ENCODE results near the gene PTPRN2.

Gene PTPRN2

GRCh38 chr7:157634401-157635147 is 953.0 kb downstream of the PTPRN2 start:
- DNase-seq (ENCODE audit: low spot score): no peak

GRCh38 chr7:157633465-157634185 is 954.0 kb downstream of the PTPRN2 start:
- no peak for DNase-seq (ENCODE audit: low spot score)

GRCh38 chr7:157630301-157630853 is 957.2 kb downstream of the PTPRN2 start:
- no peak for DNase-seq (ENCODE audit: low spot score)

- no peak for DNase-seq (ENCODE audit: low spot score)
Measured at GRCh38 chr7:157628456-157628855, 959.2 kb downstream of the PTPRN2 start.

- DNase-seq (ENCODE audit: low spot score): no peak
Measured at GRCh38 chr7:157627646-157628045, 960.0 kb downstream of the PTPRN2 start.

- DNase-seq (ENCODE audit: low spot score): no peak
Measured at GRCh38 chr7:157627033-157627432, 960.6 kb downstream of the PTPRN2 start.

GRCh38 chr7:157625973-157626742 is 961.5 kb downstream of the PTPRN2 start:
- no peak for DNase-seq (ENCODE audit: low spot score)

- no peak for DNase-seq (ENCODE audit: low spot score)
Measured at GRCh38 chr7:157623556-157623955, 964.1 kb downstream of the PTPRN2 start.

- no peak for DNase-seq (ENCODE audit: low spot score)
Measured at GRCh38 chr7:157622408-157623205, 965.0 kb downstream of the PTPRN2 start.

GRCh38 chr7:157622000-157622399 is 965.6 kb downstream of the PTPRN2 start:
- DNase-seq (ENCODE audit: low spot score): no peak

GRCh38 chr7:157621131-157621681 is 966.4 kb downstream of the PTPRN2 start:
- DNase-seq (ENCODE audit: low spot score): no peak

GRCh38 chr7:157620616-157621015 is 967.0 kb downstream of the PTPRN2 start:
- no peak for DNase-seq (ENCODE audit: low spot score)

- no peak for DNase-seq (ENCODE audit: low spot score)
Measured at GRCh38 chr7:157619753-157620525, 967.7 kb downstream of the PTPRN2 start.

GRCh38 chr7:157618823-157619606 is 968.6 kb downstream of the PTPRN2 start:
- no peak for DNase-seq (ENCODE audit: low spot score)

GRCh38 chr7:157618091-157618726 is 969.4 kb downstream of the PTPRN2 start:
- DNase-seq (ENCODE audit: low spot score): no peak

GRCh38 chr7:157617401-157617800 is 970.2 kb downstream of the PTPRN2 start:
- no peak for DNase-seq (ENCODE audit: low spot score)

- DNase-seq (ENCODE audit: low spot score): no peak
Measured at GRCh38 chr7:157616931-157617330, 970.7 kb downstream of the PTPRN2 start.

GRCh38 chr7:157616426-157616825 is 971.2 kb downstream of the PTPRN2 start:
- DNase-seq (ENCODE audit: low spot score): no peak

GRCh38 chr7:157615852-157616251 is 971.8 kb downstream of the PTPRN2 start:
- no peak for DNase-seq (ENCODE audit: low spot score)

Data from D341Med (cell line).